Esophagus squamous epithelium (tissue), 4 donors: Measurements from ENCODE around the gene FMO1.

Experiments
- CTCF ChIP-seq, 6 experiments: fragments of 450-650 bp in 4 of 6; fragments of 200-600 bp in 2 of 6; sonication (generic) in 2 of 6; IDR thresholded peaks; one replicate each; pipeline ENCODE4 v1.5.1; 2016 to 2019; ENCODE audit warnings: antibody characterized with exemption in 6 of 6, mild to moderate bottlenecking in 4 of 6, moderate library complexity in 4 of 6
- POLR2A ChIP-seq, 4 donors: fragments of 450-650 bp; IDR thresholded peaks; one replicate each; pipeline ENCODE4 v1.6.1; 2017; ENCODE audit warnings: antibody characterized with exemption in 4 of 4, mild to moderate bottlenecking in 4 of 4, moderate library complexity in 3 of 4

GRCh38 chr1:171248302-171248701 is at the start of gene FMO1:
- no peak for TF ChIP-seq CTCF (IDR thresholded peaks at IDR 0.05)
- no peak for TF ChIP-seq POLR2A (IDR thresholded peaks at IDR 0.05)
